HepG2 (cell line): ENCODE data around the gene CTRL. TPM values are rescaled to one million over a fixed set of nuclear protein-coding genes. Genes with fewer than 3 reads are reported as not detected.
A peak's percentile ranks its signal among the peaks of the same experiment; 100 is the strongest.

Source experiments
- BRCA1 ChIP-seq: sonication (generic); formaldehyde crosslinking; IDR thresholded peaks from 2 replicates; pipeline ENCODE4 v1.4.0; 2020; ENCODE audit warnings: missing genetic modification reagents
- ELF3 ChIP-seq: IDR thresholded peaks from 2 replicates; pipeline ENCODE4 v1.6.1; 2016; ENCODE audit warnings: missing genetic modification reagents, missing compliant biosample characterization
- KDM5A ChIP-seq: fragments of 200-600 bp; sonication (generic); IDR thresholded peaks from 2 replicates; pipeline ENCODE4 v1.7.0; 2018; ENCODE audit warnings: antibody characterized with exemption, mild to moderate bottlenecking, low read length, borderline replicate concordance
- MEIS1 ChIP-seq: sonication (generic); formaldehyde crosslinking; IDR thresholded peaks from 2 replicates; pipeline ENCODE4 v1.9.0; 2021; ENCODE audit warnings: mild to moderate bottlenecking, missing genetic modification reagents, moderate library complexity, borderline replicate concordance
- NBN ChIP-seq: fragments of 450-650 bp; conservative IDR thresholded peaks from 2 replicates; pipeline ENCODE4 v1.6.1; 2017
- RXRA ChIP-seq: sonication (generic); formaldehyde crosslinking; IDR thresholded peaks from 2 replicates; pipeline ENCODE4 v1.5.1; 2020; ENCODE audit warnings: missing genetic modification reagents
- YY1 ChIP-seq: IDR thresholded peaks from 2 replicates; pipeline ENCODE4 v1.6.1; 2011; ENCODE audit warnings: low read length, low read depth, moderate library complexity, mild to moderate bottlenecking; ENCODE audit not compliant: insufficient read depth, insufficient replicate concordance
- ZBTB20 ChIP-seq: sonication (generic); formaldehyde crosslinking; IDR thresholded peaks from 2 replicates; pipeline ENCODE4 v1.8.1; 2023; ENCODE audit warnings: missing genetic modification reagents, low read depth, mild to moderate bottlenecking, borderline replicate concordance
- ZNF451 ChIP-seq: sonication (generic); formaldehyde crosslinking; IDR thresholded peaks from 2 replicates; pipeline ENCODE4 v1.5.0; 2020; ENCODE audit warnings: mild to moderate bottlenecking, missing genetic modification reagents
- ZNF615 ChIP-seq: sonication (generic); formaldehyde crosslinking; IDR thresholded peaks from 2 replicates; pipeline ENCODE4 v1.5.0; 2020; ENCODE audit warnings: mild to moderate bottlenecking, missing genetic modification reagents, borderline replicate concordance
- polyA plus RNA-seq, 8 experiments: library from polyadenylated mRNA; depleted of rRNA in 3 of 8; stranded (reverse) in 7 of 8; unstranded in 1 of 8; fragments of >200 nt; fragmentation: Illumina TruSeq in 4 of 8; extraction: Trizol in 4 of 8; gene quantifications; 2 replicates each; pipeline versions ENCODE4 v1.2.1 to v1.2.3, GENCODE V29; 2011 to 2016; ENCODE audit warnings: low read depth in 4 of 8, missing spikeins in 1 of 8, mixed read lengths in 1 of 8; ENCODE audit not compliant: insufficient read depth in 1 of 8
- total RNA-seq, 5 experiments: library from RNA; depleted of rRNA; stranded (reverse); fragments of >200 nt; fragmentation: Illumina TruSeq; extraction: Trizol; gene quantifications; 2 replicates each; pipeline ENCODE4 v1.2.3, GENCODE V29; 2016; ENCODE audit warnings: low read depth in 1 of 5
- TF ChIP-seq, protein P1 (sequence below): sonication (generic); formaldehyde crosslinking; IDR thresholded peaks from 2 replicates; pipeline ENCODE4 v1.4.0; 2020; ENCODE audit warnings: mild to moderate bottlenecking, missing genetic modification reagents
- TF ChIP-seq, protein P2 (sequence below): sonication (generic); formaldehyde crosslinking; IDR thresholded peaks from 2 replicates; pipeline ENCODE4 v1.5.0; 2020; ENCODE audit warnings: mild to moderate bottlenecking, missing genetic modification reagents, moderate library complexity
- TF ChIP-seq, protein P3 (sequence below): sonication (generic); formaldehyde crosslinking; IDR thresholded peaks from 2 replicates; pipeline ENCODE4 v1.5.0; 2020; ENCODE audit warnings: mild to moderate bottlenecking, missing genetic modification reagents
- TF ChIP-seq, protein P4 (sequence below): sonication (generic); formaldehyde crosslinking; IDR thresholded peaks from 2 replicates; pipeline ENCODE4 v1.5.0; 2020; ENCODE audit warnings: mild to moderate bottlenecking, missing genetic modification reagents, borderline replicate concordance
- TF ChIP-seq, protein P5 (sequence below): sonication (generic); formaldehyde crosslinking; IDR thresholded peaks from 2 replicates; pipeline ENCODE4 v1.5.0; 2020; ENCODE audit warnings: missing genetic modification reagents
- TF ChIP-seq, protein P6 (sequence below): sonication (generic); formaldehyde crosslinking; IDR thresholded peaks from 2 replicates; pipeline ENCODE4 v1.4.0; 2020; ENCODE audit warnings: mild to moderate bottlenecking, low read depth, missing genetic modification reagents

CTRL gene
- total and polyA plus RNA-seq, 2 of the 13 experiments (the other 11 are each of a cell fraction or from before 2014, with no cell fraction given) = 1.9 to 2.7 TPM

DNA sequence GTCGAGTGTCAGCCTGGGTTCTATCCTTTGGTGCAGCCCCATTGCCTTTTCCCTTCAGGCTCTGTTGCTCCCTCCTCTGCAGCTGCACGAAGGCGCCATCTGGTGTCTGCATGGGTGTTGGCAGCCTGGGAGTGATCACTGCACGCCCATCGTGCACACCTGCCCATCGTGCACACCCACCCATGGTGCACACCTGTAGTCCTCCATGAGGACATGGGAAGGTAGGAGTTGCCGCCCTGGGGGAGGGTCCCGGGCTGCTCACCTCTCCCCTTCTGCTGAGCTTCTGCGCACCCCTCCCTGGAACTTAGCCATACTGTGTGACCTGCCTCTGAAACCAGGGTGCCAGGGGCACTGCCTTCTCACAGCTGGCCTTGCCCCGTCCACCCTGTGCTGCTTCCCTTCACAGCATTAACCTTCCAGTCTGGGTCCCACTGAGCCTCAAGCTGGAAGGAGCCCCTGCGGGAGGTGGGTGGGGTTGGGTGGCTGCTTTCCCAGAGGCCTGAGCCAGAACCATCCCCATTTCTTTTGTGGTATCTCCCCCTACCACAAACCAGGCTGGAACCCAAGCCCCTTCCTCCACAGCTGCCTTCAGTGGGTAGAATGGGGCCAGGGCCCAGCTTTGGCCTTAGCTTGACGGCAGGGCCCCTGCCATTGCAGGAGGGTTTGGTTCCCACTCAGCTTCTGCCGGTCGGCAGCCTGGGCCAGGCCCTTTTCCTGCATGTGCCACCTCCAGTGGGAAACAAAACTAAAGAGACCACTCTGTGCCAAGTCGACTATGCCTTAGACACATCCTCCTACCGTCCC, 2.9 kb downstream of the CTRL start (continued):
- TF ChIP-seq, protein P1, sequence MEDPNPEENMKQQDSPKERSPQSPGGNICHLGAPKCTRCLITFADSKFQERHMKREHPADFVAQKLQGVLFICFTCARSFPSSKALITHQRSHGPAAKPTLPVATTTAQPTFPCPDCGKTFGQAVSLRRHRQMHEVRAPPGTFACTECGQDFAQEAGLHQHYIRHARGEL (CRISPR knock-in tag) = 0 out of 2 replicates have a peak, but pooled peaks have one; percentile 50
- TF ChIP-seq, protein P2, sequence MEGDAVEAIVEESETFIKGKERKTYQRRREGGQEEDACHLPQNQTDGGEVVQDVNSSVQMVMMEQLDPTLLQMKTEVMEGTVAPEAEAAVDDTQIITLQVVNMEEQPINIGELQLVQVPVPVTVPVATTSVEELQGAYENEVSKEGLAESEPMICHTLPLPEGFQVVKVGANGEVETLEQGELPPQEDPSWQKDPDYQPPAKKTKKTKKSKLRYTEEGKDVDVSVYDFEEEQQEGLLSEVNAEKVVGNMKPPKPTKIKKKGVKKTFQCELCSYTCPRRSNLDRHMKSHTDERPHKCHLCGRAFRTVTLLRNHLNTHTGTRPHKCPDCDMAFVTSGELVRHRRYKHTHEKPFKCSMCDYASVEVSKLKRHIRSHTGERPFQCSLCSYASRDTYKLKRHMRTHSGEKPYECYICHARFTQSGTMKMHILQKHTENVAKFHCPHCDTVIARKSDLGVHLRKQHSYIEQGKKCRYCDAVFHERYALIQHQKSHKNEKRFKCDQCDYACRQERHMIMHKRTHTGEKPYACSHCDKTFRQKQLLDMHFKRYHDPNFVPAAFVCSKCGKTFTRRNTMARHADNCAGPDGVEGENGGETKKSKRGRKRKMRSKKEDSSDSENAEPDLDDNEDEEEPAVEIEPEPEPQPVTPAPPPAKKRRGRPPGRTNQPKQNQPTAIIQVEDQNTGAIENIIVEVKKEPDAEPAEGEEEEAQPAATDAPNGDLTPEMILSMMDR (CRISPR knock-in tag) = peak; percentile 99
- TF ChIP-seq, protein P3, sequence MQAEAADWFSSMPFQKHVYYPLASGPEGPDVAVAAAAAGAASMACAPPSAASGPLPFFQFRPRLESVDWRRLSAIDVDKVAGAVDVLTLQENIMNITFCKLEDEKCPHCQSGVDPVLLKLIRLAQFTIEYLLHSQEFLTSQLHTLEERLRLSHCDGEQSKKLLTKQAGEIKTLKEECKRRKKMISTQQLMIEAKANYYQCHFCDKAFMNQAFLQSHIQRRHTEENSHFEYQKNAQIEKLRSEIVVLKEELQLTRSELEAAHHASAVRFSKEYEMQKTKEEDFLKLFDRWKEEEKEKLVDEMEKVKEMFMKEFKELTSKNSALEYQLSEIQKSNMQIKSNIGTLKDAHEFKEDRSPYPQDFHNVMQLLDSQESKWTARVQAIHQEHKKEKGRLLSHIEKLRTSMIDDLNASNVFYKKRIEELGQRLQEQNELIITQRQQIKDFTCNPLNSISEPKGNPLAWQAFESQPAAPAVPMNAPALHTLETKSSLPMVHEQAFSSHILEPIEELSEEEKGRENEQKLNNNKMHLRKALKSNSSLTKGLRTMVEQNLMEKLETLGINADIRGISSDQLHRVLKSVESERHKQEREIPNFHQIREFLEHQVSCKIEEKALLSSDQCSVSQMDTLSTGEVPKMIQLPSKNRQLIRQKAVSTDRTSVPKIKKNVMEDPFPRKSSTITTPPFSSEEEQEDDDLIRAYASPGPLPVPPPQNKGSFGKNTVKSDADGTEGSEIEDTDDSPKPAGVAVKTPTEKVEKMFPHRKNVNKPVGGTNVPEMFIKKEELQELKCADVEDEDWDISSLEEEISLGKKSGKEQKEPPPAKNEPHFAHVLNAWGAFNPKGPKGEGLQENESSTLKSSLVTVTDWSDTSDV = no peak
- TF ChIP-seq ZNF451 (CRISPR knock-in tag) (no peak), ZBTB20 (no peak), MEIS1 (CRISPR knock-in tag) (no peak), BRCA1 (CRISPR knock-in tag) (no peak), YY1 (peak; percentile 24), RXRA (CRISPR knock-in tag) (0 out of 2 replicates have a peak, but pooled peaks have one; percentile 49), ZNF615 (no peak), KDM5A (no peak), ELF3 (CRISPR knock-in tag) (no peak), NBN (no peak)
- TF ChIP-seq, protein P4, sequence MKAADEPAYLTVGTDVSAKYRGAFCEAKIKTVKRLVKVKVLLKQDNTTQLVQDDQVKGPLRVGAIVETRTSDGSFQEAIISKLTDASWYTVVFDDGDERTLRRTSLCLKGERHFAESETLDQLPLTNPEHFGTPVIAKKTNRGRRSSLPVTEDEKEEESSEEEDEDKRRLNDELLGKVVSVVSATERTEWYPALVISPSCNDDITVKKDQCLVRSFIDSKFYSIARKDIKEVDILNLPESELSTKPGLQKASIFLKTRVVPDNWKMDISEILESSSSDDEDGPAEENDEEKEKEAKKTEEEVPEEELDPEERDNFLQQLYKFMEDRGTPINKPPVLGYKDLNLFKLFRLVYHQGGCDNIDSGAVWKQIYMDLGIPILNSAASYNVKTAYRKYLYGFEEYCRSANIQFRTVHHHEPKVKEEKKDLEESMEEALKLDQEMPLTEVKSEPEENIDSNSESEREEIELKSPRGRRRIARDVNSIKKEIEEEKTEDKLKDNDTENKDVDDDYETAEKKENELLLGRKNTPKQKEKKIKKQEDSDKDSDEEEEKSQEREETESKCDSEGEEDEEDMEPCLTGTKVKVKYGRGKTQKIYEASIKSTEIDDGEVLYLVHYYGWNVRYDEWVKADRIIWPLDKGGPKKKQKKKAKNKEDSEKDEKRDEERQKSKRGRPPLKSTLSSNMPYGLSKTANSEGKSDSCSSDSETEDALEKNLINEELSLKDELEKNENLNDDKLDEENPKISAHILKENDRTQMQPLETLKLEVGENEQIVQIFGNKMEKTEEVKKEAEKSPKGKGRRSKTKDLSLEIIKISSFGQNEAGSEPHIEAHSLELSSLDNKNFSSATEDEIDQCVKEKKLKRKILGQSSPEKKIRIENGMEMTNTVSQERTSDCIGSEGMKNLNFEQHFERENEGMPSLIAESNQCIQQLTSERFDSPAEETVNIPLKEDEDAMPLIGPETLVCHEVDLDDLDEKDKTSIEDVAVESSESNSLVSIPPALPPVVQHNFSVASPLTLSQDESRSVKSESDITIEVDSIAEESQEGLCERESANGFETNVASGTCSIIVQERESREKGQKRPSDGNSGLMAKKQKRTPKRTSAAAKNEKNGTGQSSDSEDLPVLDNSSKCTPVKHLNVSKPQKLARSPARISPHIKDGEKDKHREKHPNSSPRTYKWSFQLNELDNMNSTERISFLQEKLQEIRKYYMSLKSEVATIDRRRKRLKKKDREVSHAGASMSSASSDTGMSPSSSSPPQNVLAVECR (CRISPR knock-in tag) = peak; percentile 30; the same call in 1 of the 2 replicates
- TF ChIP-seq, protein P5, sequence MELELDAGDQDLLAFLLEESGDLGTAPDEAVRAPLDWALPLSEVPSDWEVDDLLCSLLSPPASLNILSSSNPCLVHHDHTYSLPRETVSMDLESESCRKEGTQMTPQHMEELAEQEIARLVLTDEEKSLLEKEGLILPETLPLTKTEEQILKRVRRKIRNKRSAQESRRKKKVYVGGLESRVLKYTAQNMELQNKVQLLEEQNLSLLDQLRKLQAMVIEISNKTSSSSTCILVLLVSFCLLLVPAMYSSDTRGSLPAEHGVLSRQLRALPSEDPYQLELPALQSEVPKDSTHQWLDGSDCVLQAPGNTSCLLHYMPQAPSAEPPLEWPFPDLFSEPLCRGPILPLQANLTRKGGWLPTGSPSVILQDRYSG (CRISPR knock-in tag) = no peak
- TF ChIP-seq, protein P6, sequence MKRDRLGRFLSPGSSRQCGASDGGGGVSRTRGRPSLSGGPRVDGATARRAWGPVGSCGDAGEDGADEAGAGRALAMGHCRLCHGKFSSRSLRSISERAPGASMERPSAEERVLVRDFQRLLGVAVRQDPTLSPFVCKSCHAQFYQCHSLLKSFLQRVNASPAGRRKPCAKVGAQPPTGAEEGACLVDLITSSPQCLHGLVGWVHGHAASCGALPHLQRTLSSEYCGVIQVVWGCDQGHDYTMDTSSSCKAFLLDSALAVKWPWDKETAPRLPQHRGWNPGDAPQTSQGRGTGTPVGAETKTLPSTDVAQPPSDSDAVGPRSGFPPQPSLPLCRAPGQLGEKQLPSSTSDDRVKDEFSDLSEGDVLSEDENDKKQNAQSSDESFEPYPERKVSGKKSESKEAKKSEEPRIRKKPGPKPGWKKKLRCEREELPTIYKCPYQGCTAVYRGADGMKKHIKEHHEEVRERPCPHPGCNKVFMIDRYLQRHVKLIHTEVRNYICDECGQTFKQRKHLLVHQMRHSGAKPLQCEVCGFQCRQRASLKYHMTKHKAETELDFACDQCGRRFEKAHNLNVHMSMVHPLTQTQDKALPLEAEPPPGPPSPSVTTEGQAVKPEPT (CRISPR knock-in tag) = no peak
